ENCODE results near the gene SLC44A5. TPM values are rescaled to one million over a fixed set of nuclear protein-coding genes. Genes with fewer than 3 reads are reported as not detected.

SLC44A5 gene
- total RNA-seq, 2 donors from 2014 or later = 1.2 to 2.0 TPM

DNA sequence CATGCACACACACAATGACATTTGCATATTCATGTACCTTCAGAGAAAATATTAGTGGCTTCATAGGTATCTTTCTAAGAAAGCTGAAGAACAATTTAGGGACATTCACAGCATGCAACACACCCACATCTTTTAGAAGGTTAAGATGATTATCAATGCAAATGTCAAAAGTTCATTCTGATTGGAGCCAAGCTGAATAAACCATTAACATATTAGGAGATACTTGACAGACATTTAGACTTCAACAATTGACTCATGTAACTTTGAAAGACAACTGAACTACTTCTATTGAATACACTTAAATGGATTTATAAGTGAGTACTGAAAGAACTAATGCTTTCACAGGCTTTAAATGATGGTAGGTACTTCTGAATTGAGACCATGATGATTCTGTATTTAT is 365.7 kb downstream of the SLC44A5 start:
- TF ChIP-seq CTCF (IDR thresholded peaks at IDR 0.05) = no peak
- Histone ChIP-seq H3K27ac (no peak overlapping the region), H3K27me3 (no peaks in the 10 kb centered on the region), H3K9me3 (no peaks in the 10 kb centered on the region), H3K4me3 (no peak overlapping the region), H3K4me1 (no peaks in the 10 kb centered on the region), H3K36me3 (no peaks in the 10 kb centered on the region)
- DNase-seq (ENCODE audit: low spot score) = no peak

- no peak for TF ChIP-seq CTCF (IDR thresholded peaks at IDR 0.05)
- H3K27ac ChIP-seq = no peak overlapping the region
- no peaks in the 10 kb centered on the region for H3K9me3 ChIP-seq
- H3K4me3 ChIP-seq = no peak overlapping the region
- DNase-seq (ENCODE audit: low spot score) = no peak
- H3K4me1 ChIP-seq = no peaks in the 10 kb centered on the region
- H3K36me3 ChIP-seq = no peaks in the 10 kb centered on the region
- no peaks in the 10 kb centered on the region for H3K27me3 ChIP-seq
These were observed 367.8 kb downstream of the SLC44A5 start for GRCh38 chr1:75243124-75243523.

GRCh38 chr1:75237316-75237715 is 373.6 kb downstream of the SLC44A5 start:
- DNase-seq (ENCODE audit: low spot score) = no peak
- Histone ChIP-seq H3K9me3 (no peaks in the 10 kb centered on the region), H3K27me3 (no peaks in the 10 kb centered on the region), H3K4me1 (no peaks in the 10 kb centered on the region), H3K4me3 (no peak overlapping the region), H3K27ac (no peak overlapping the region), H3K36me3 (no peaks in the 10 kb centered on the region)
- no peak for TF ChIP-seq CTCF (IDR thresholded peaks at IDR 0.05)

- no peaks in the 10 kb centered on the region for H3K27me3 ChIP-seq
- no peaks in the 10 kb centered on the region for H3K9me3 ChIP-seq
- H3K4me1 ChIP-seq = no peaks in the 10 kb centered on the region
- H3K4me3 ChIP-seq = no peak overlapping the region
- no peak overlapping the region for H3K27ac ChIP-seq
- TF ChIP-seq CTCF (IDR thresholded peaks at IDR 0.05) = no peak
- no peak for DNase-seq (ENCODE audit: low spot score)
- H3K36me3 ChIP-seq = no peaks in the 10 kb centered on the region
These were observed 376.4 kb downstream of the SLC44A5 start for GRCh38 chr1:75234562-75234961.

GRCh38 chr1:75233302-75233929 is 377.5 kb downstream of the SLC44A5 start:
- no peak overlapping the region for H3K4me3 ChIP-seq
- no peaks in the 10 kb centered on the region for H3K4me1 ChIP-seq
- no peaks in the 10 kb centered on the region for H3K36me3 ChIP-seq
- no peak for DNase-seq (ENCODE audit: low spot score)
- no peak overlapping the region for H3K27ac ChIP-seq
- no peaks in the 10 kb centered on the region for H3K27me3 ChIP-seq
- no peaks in the 10 kb centered on the region for H3K9me3 ChIP-seq
- peak; percentile 27 to 73 for TF ChIP-seq CTCF (IDR thresholded peaks at IDR 0.05)

- H3K36me3 ChIP-seq = no peaks in the 10 kb centered on the region
- no peak overlapping the region for H3K27ac ChIP-seq
- no peaks in the 10 kb centered on the region for H3K27me3 ChIP-seq
- no peak overlapping the region for H3K4me3 ChIP-seq
- no peaks in the 10 kb centered on the region for H3K4me1 ChIP-seq
- H3K9me3 ChIP-seq = no peaks in the 10 kb centered on the region
- DNase-seq (ENCODE audit: low spot score) = no peak
- no peak for TF ChIP-seq CTCF (IDR thresholded peaks at IDR 0.05)
These were observed 390.8 kb downstream of the SLC44A5 start for GRCh38 chr1:75220072-75220471.

All from right atrium auricular region (tissue), 2 donors.